HCT116 (cell line): Measurements from ENCODE around the gene CNN2. TPM values are rescaled to one million over a fixed set of nuclear protein-coding genes. Genes with fewer than 3 reads are reported as not detected.

Experiments used
- ATAC-seq: fragments of 200-7000 bp; cut with Tn5 transposase; 2 replicates; pipeline ENCODE4 v1.9.1; 2020; ENCODE audit warnings: mild to moderate bottlenecking, moderate library complexity
- BruUV-seq: library from RNA; stranded (reverse); fragments of 400-500 nt; replicated peaks from 2 replicates; lab custom pipeline; 2021; lab: Mats Ljungman, UMichigan
- CTCF ChIA-PET: fragments of 300-600 bp; sonication (Branson Sonifier 250); formaldehyde crosslinking; loops from one replicate; lab custom pipeline; 2021; ENCODE audit warnings: antibody characterized with exemption; lab: Charles Lee
- POLR2A ChIA-PET: fragments of 300-600, 350-600 bp; sonication (Branson Sonifier 250); formaldehyde crosslinking; loops from one replicate; lab custom pipeline; 2021; ENCODE audit warnings: antibody characterized with exemption; lab: Charles Lee
- RAD21 ChIA-PET, 2 experiments: fragments of 300-600 bp; sonication (Branson Sonifier 250); formaldehyde crosslinking; loops; one replicate each; lab custom pipeline; 2023; ENCODE audit warnings: low total read pairs in 2 of 2; ENCODE audit not compliant: uncharacterized antibody in 2 of 2, unreplicated experiment in 2 of 2, low non-redundant PET in 1 of 2; lab: Charles Lee
- DNase-seq: peaks from one replicate; pipeline ENCODE4 v3.0.0-alpha.2; 2010; ENCODE audit warnings: low read depth, low spot score
- H2AFZ ChIP-seq: fragments of 200-600 bp; shearing (Covaris generic), sonication (generic); 2 replicates; pipeline ENCODE4 v1.6.1; 2017; ENCODE audit warnings: low read depth, mixed run types, mixed read lengths, antibody characterized with exemption, low read length; ENCODE audit not compliant: poor library complexity, severe bottlenecking
- H3K27ac ChIP-seq: 2 replicates; pipeline ENCODE4 v1.5.1; 2012; ENCODE audit warnings: low read depth, low read length
- H3K27me3 ChIP-seq: fragments of 200-600 bp; sonication (generic); 2 replicates; pipeline ENCODE4 v1.6.1; 2016; ENCODE audit warnings: mixed run types, low read length, mixed read lengths; ENCODE audit not compliant: insufficient read depth
- H3K36me3 ChIP-seq, 2 experiments: fragments of 200-500 bp in 1 of 2; fragments of 200-600 bp in 1 of 2; sonication (Bioruptor generic) in 1 of 2; sonication (generic) in 1 of 2; 2 replicates each; pipeline versions ENCODE4 v1.5.1 to v1.6.1; 2014 to 2016; ENCODE audit warnings: low read length in 2 of 2, inconsistent platforms in 1 of 2, mixed read lengths in 1 of 2, mixed run types in 1 of 2; ENCODE audit not compliant: insufficient read depth in 2 of 2, control insufficient read depth in 1 of 2
- H3K4me1 ChIP-seq, 2 experiments: fragments of 200-600 bp in 1 of 2; sonication (generic) in 1 of 2; 2 replicates each; pipeline versions ENCODE4 v1.5.1 to v1.6.1; 2012 to 2017; ENCODE audit warnings: low read length in 2 of 2, inconsistent platforms in 1 of 2, mild to moderate bottlenecking in 1 of 2, mixed read lengths in 1 of 2, mixed run types in 1 of 2, moderate library complexity in 1 of 2; ENCODE audit not compliant: insufficient read depth in 2 of 2, control insufficient read depth in 1 of 2
- H3K4me2 ChIP-seq: fragments of 200-600 bp; sonication (generic); 2 replicates; pipeline ENCODE4 v1.6.1; 2017; ENCODE audit warnings: mixed run types, low read length, mixed read lengths
- H3K4me3 ChIP-seq, 2 experiments: fragments of 200-600 bp in 1 of 2; sonication (generic) in 1 of 2; replicated peaks in 1 of 2; 2 replicates each; pipeline ENCODE4 v1.5.1; 2011 to 2016; ENCODE audit warnings: low read length in 2 of 2, control low read depth in 1 of 2, low read depth in 1 of 2, mild to moderate bottlenecking in 1 of 2, mixed read lengths in 1 of 2, mixed run types in 1 of 2
- H3K79me2 ChIP-seq: fragments of 200-600 bp; sonication (generic); 2 replicates; pipeline ENCODE4 v1.6.1; 2017; ENCODE audit warnings: mild to moderate bottlenecking, mixed run types, low read length, moderate library complexity, mixed read lengths; ENCODE audit not compliant: insufficient read depth
- H3K9ac ChIP-seq: fragments of 200-600 bp; sonication (generic); 2 replicates; pipeline ENCODE4 v1.6.1; 2016; ENCODE audit warnings: low read length, mixed read lengths
- H3K9me2 ChIP-seq: fragments of 200-600 bp; sonication (generic), shearing (Covaris generic); 2 replicates; pipeline ENCODE4 v1.6.1; 2017; ENCODE audit warnings: mixed run types, mild to moderate bottlenecking, moderate library complexity; ENCODE audit not compliant: insufficient read depth
- H3K9me3 ChIP-seq, 2 experiments: fragments of 200-500 bp in 1 of 2; fragments of 200-600 bp in 1 of 2; sonication (Bioruptor generic) in 1 of 2; sonication (generic) in 1 of 2; 2 replicates each; pipeline ENCODE4 v1.6.1; 2014 to 2017; ENCODE audit warnings: low read length in 2 of 2, mixed read lengths in 2 of 2, inconsistent platforms in 1 of 2, low read depth in 1 of 2, mild to moderate bottlenecking in 1 of 2, mixed run types in 1 of 2, moderate library complexity in 1 of 2; ENCODE audit not compliant: control insufficient read depth in 1 of 2, insufficient read depth in 1 of 2
- H4K20me1 ChIP-seq: fragments of 200-600 bp; sonication (generic), shearing (Covaris generic); 2 replicates; pipeline ENCODE4 v1.6.1; 2017; ENCODE audit warnings: mixed run types, mild to moderate bottlenecking, moderate library complexity; ENCODE audit not compliant: insufficient read depth
- CBX3 ChIP-seq: IDR thresholded peaks from 2 replicates; pipeline ENCODE4 v1.6.1; 2012; ENCODE audit warnings: low read depth
- CTCF ChIP-seq, 3 experiments: fragments of 200-600 bp in 1 of 3; sonication (generic) in 1 of 3; IDR thresholded peaks in 2 of 3; conservative IDR thresholded peaks in 1 of 3; 2 replicates each; pipeline ENCODE4 v1.5.1; 2012 to 2017; ENCODE audit warnings: low read depth in 2 of 3, low read length in 2 of 3, antibody characterized with exemption in 1 of 3, borderline replicate concordance in 1 of 3, control low read depth in 1 of 3, mild to moderate bottlenecking in 1 of 3, mixed read lengths in 1 of 3, mixed run types in 1 of 3, moderate library complexity in 1 of 3; ENCODE audit not compliant: insufficient read depth in 1 of 3
- EZH2 ChIP-seq: fragments of 200-600 bp; sonication (generic); IDR thresholded peaks from 2 replicates; pipeline ENCODE4 v1.6.1; 2017; ENCODE audit warnings: antibody characterized with exemption, mixed run types
- EZH2phosphoT487 ChIP-seq: fragments of 200-600 bp; IDR thresholded peaks from 2 replicates; pipeline ENCODE4 v1.6.1; 2018; ENCODE audit warnings: antibody characterized with exemption, borderline replicate concordance
- FOSL1 ChIP-seq: IDR thresholded peaks from 2 replicates; pipeline ENCODE4 v1.6.1; 2012; ENCODE audit warnings: low read depth
- JUND ChIP-seq: IDR thresholded peaks from 2 replicates; pipeline ENCODE4 v1.6.1; 2012
- POLR2A ChIP-seq: IDR thresholded peaks from 2 replicates; pipeline ENCODE4 v1.7.0; 2011; ENCODE audit warnings: borderline replicate concordance; ENCODE audit not compliant: insufficient read depth, insufficient read length; ENCODE audit errors: extremely low read depth
- SIN3A ChIP-seq: IDR thresholded peaks from 2 replicates; pipeline ENCODE4 v1.6.1; 2012; ENCODE audit warnings: low read depth
- SP1 ChIP-seq: IDR thresholded peaks from 2 replicates; pipeline ENCODE4 v1.6.1; 2012; ENCODE audit warnings: low read depth
- ZBTB33 ChIP-seq: IDR thresholded peaks from 2 replicates; pipeline ENCODE4 v1.6.1; 2011; ENCODE audit warnings: mild to moderate bottlenecking, low read length, moderate library complexity; ENCODE audit not compliant: insufficient replicate concordance; ENCODE audit errors: extremely low read depth
- intact Hi-C: fragments of 100-400 bp; cut with micrococcal nuclease; formaldehyde crosslinking; loops from 2 replicates; pipeline ENCODE4 v1.10.0; 2022
- total RNA-seq: library from RNA; stranded (reverse); gene quantifications from one replicate; pipeline ENCODE4 v1.2.1, GENCODE V29; 2021; ENCODE audit not compliant: unreplicated experiment

Gene CNN2
- total RNA-seq, 1 experiment from 2014 or later = 212 TPM

GRCh38 chr19:1009041-1009980 is 17.1 kb upstream of the CNN2 start:
- no peaks in the 10 kb centered on the region for H3K27me3 ChIP-seq
- H3K4me2 ChIP-seq = no peak overlapping the region
- intact Hi-C loops = no loop called here
- H3K9me3 ChIP-seq = no peaks in the 10 kb centered on the region
- ChIA-PET CTCF (no interaction called here), RAD21 (no interaction called here), POLR2A (no interaction called here)
- no peak overlapping the region for H3K9ac ChIP-seq
- no peak for DNase-seq
- H2AFZ ChIP-seq = no peak overlapping the region
- H4K20me1 ChIP-seq = no peaks in the 10 kb centered on the region; the same call in 1 of the 2 replicates
- H3K79me2 ChIP-seq = peaks cover 14% of the 10 kb centered on the region
- H3K36me3 ChIP-seq = peaks cover 0 to 4% of the 10 kb centered on the region in 2 experiments; a peak in 2 of 4 replicates
- H3K27ac ChIP-seq = no peak overlapping the region
- no peaks in the 10 kb centered on the region for H3K9me2 ChIP-seq
- 0 out of 2 replicates have a peak, but pooled peaks have one; percentile 21 for ATAC-seq
- no peaks in the 10 kb centered on the region for H3K4me1 ChIP-seq
- H3K4me3 ChIP-seq = no peak overlapping the region
- TF ChIP-seq SIN3A (no peak), POLR2A (no peak), SP1 (no peak), ZBTB33 (no peak), JUND (no peak), EZH2 (no peak), CTCF (IDR thresholded peaks at IDR 0.05 in 2 of 3, conservative IDR thresholded peaks at IDR 0.05 in 1 of 3; ENCODE audit: borderline replicate concordance in 1 of 3, insufficient read depth in 1 of 3, low read depth in 2 of 3, low read length in 2 of 3) (no peak), FOSL1 (no peak), EZH2phosphoT487 (no peak), CBX3 (no peak)
- BruUV-seq = TSS peak; percentile 83
